Neutrophil (primary cell): ENCODE results near the gene RAB8B.

ENCODE experiments used
- H3K27ac ChIP-seq: fragments of 200-600 bp; sonication (generic); 2 replicates; pipeline ENCODE4 v1.5.1; 2016; ENCODE audit warnings: mild to moderate bottlenecking, moderate library complexity
- H3K27me3 ChIP-seq: fragments of 200-600 bp; sonication (generic); 2 replicates; pipeline ENCODE4 v1.6.0; 2016; ENCODE audit warnings: mild to moderate bottlenecking
- H3K36me3 ChIP-seq: fragments of 200-600 bp; sonication (generic); 2 replicates; pipeline ENCODE4 v1.5.1; 2017
- H3K4me1 ChIP-seq, 2 experiments: fragments of 200-600 bp in 1 of 2; sonication (generic) in 1 of 2; 1 replicate in 1 of 2; 2 replicates in 1 of 2; pipeline versions ENCODE4 v1.5.1 to v1.6.1; 2013 to 2016; ENCODE audit warnings: low read depth in 1 of 2, low read length in 1 of 2, mild to moderate bottlenecking in 1 of 2, moderate library complexity in 1 of 2; ENCODE audit not compliant: control insufficient read depth in 1 of 2, insufficient read depth in 1 of 2
- H3K4me3 ChIP-seq, 2 experiments: fragments of 200-600 bp in 1 of 2; sonication (generic) in 1 of 2; 1 replicate in 1 of 2; 2 replicates in 1 of 2; pipeline ENCODE4 v1.5.1; 2013 to 2016; ENCODE audit warnings: low read depth in 1 of 2, low read length in 1 of 2, mild to moderate bottlenecking in 1 of 2, moderate library complexity in 1 of 2
- H3K9me3 ChIP-seq: fragments of 200-600 bp; sonication (generic); 2 replicates; pipeline ENCODE4 v1.5.1; 2016
- TF ChIP-seq, protein P1 (sequence below): fragments of 200-600 bp; sonication (generic); IDR thresholded peaks from 2 replicates; pipeline ENCODE4 v1.5.1; 2016; ENCODE audit warnings: antibody characterized with exemption

Gene RAB8B

DNA sequence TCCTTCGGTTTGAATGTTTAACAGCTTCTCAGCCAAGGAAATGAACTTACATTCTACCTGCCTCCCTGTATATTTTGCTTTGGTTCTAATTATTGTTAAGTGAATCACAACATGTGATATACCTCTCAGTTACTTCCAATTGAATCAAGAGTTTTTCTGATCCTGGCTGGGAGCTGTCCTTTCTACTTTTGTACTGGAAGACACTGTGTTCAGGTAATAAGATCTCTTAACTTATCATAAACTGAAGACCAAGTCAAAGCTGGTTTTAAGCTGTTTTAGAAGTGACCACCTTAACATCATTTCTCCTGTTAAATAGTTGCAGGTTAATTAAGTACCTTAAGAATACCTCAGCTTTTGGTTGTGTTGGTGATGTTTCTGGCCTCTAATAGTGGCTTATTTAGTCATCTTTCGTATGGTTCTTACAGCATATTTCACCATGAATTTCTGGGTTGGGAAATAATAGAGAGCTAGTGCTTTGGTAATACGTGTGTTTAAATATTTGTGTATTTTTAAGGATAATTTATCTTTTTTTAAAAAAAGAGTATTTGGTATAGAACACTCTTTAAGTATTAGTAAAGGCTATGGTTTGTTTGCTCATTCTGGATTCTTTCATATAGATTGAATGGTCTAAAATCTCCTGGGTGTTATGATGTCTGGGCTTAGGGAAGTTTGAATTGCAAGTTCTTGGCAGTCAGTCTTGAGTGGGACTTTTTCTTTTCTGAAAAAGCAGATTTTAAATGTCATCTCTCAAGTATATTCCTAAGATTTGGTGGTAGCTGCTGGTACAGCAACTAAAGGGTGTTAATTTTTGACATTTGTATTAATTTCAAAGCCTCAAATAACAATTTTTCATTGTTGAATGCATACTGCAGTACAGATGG is 1.6 kb downstream of the RAB8B start:
- no peaks in the 10 kb centered on the region for H3K36me3 ChIP-seq
- peak overlapping the region; percentile 95 for H3K27ac ChIP-seq
- peaks cover 66 to 69% of the 10 kb centered on the region in 2 experiments for H3K4me1 ChIP-seq
- no peaks in the 10 kb centered on the region for H3K9me3 ChIP-seq
- TF ChIP-seq, protein P1, sequence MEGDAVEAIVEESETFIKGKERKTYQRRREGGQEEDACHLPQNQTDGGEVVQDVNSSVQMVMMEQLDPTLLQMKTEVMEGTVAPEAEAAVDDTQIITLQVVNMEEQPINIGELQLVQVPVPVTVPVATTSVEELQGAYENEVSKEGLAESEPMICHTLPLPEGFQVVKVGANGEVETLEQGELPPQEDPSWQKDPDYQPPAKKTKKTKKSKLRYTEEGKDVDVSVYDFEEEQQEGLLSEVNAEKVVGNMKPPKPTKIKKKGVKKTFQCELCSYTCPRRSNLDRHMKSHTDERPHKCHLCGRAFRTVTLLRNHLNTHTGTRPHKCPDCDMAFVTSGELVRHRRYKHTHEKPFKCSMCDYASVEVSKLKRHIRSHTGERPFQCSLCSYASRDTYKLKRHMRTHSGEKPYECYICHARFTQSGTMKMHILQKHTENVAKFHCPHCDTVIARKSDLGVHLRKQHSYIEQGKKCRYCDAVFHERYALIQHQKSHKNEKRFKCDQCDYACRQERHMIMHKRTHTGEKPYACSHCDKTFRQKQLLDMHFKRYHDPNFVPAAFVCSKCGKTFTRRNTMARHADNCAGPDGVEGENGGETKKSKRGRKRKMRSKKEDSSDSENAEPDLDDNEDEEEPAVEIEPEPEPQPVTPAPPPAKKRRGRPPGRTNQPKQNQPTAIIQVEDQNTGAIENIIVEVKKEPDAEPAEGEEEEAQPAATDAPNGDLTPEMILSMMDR = no peak
- peak overlapping the region; percentile 91 to 94 for H3K4me3 ChIP-seq
- H3K27me3 ChIP-seq = peaks cover 13% of the 10 kb centered on the region

DNA sequence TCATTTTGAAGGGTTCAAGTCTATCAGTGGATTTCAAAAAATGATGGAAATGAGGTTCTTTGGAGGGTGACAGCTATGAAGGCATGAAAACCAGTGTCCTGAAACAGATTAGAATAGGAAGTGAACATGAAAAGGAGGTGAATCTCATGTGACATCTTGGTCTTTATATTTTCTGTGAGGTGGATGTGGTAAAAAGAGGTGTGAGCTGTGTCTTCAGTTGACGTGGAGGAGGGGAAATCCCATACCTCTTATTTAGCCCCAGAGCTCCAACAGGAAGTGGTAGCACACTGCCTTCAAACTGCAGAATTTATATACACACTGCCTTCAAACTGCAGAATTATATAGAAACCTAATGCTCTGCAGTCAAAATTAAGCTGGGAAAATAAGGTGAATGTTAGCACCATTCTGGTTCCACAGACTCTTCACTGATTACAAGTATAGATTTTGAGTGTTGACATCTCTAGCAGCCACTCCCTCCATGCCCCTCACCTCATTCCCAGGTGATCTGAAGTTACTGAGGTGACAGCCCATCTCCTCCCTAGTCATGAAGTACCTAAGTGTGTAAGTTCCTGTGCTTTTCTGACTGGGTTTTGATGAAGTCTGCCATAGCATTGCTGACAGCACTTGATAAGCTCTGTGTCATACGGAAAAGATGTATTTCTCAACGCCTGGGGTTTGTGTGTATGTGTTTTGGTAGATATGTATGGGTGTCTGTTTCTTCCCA is 2.7 kb downstream of the RAB8B start:
- no peaks in the 10 kb centered on the region for H3K36me3 ChIP-seq

DNA sequence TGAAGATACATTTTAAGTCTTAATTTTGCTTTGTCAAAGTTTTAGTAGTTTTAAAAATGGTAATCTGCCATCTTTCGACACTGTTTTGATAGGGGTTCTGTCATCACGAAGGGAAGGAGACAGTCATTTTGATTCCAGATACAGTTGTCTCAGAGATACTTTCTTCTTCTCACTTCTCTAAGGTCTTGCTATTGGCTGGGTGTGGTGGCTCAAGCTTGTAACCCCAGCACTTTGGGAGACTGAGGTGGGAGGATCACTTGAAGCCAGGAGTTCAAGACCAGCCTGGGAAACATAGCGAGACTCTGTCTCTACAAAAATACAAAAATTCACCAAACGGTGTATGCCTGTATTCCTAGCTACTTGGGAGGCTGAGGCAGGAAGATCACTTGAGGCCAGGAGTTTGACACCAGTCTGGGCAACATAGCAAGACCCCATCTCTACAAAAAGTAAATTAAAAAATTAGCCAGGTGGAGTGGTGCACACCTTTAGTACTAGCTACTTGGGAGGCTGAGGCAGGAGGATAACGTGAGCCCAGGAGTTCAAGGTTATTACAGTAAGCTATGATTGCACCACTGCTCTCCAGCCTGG is 3.3 kb downstream of the RAB8B start:
- no peaks in the 10 kb centered on the region for H3K9me3 ChIP-seq
- H3K36me3 ChIP-seq = peaks cover 4% of the 10 kb centered on the region
- TF ChIP-seq, protein P1 = no peak
- peak overlapping the region; percentile 95 for H3K27ac ChIP-seq
- peak overlapping the region; percentile 91 to 94 for H3K4me3 ChIP-seq
- peaks cover 10% of the 10 kb centered on the region for H3K27me3 ChIP-seq
- H3K4me1 ChIP-seq = peaks cover 82 to 86% of the 10 kb centered on the region in 2 experiments

More for the DNA sequence above, 2.7 kb downstream of the RAB8B start:
- Histone ChIP-seq H3K4me3 (peak overlapping the region; percentile 91 to 94), H3K27ac (peak overlapping the region; percentile 95), H3K4me1 (peaks cover 76 to 80% of the 10 kb centered on the region in 2 experiments), H3K9me3 (no peaks in the 10 kb centered on the region), H3K27me3 (peaks cover 13% of the 10 kb centered on the region)
- TF ChIP-seq, protein P1 = no peak

DNA sequence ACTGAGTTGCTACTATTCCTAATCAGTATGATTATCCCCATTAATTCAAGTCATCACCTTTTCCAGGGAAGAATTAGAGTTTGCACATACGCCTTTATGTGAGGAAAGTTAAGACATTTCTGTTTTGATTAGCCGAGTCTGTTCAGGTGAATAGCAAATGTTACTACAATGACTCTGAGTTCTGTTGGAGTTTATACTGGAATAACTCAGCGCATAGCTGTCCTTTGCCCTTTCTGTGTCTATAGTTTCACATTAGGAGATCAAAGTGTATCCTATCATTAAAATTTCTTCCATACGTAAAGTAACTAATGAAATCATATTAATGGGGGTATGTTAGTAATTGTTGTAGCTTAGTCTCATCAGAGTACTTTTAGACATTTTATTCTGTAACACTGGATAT is 4.9 kb downstream of the RAB8B start:
- H3K9me3 ChIP-seq = no peaks in the 10 kb centered on the region
- peak overlapping the region; percentile 91 to 94 for H3K4me3 ChIP-seq
- TF ChIP-seq, protein P1 = no peak
- H3K4me1 ChIP-seq = peaks cover 89 to 93% of the 10 kb centered on the region in 2 experiments
- H3K36me3 ChIP-seq = peaks cover 4% of the 10 kb centered on the region
- H3K27me3 ChIP-seq = no peaks in the 10 kb centered on the region
- peak overlapping the region; percentile 95 for H3K27ac ChIP-seq

DNA sequence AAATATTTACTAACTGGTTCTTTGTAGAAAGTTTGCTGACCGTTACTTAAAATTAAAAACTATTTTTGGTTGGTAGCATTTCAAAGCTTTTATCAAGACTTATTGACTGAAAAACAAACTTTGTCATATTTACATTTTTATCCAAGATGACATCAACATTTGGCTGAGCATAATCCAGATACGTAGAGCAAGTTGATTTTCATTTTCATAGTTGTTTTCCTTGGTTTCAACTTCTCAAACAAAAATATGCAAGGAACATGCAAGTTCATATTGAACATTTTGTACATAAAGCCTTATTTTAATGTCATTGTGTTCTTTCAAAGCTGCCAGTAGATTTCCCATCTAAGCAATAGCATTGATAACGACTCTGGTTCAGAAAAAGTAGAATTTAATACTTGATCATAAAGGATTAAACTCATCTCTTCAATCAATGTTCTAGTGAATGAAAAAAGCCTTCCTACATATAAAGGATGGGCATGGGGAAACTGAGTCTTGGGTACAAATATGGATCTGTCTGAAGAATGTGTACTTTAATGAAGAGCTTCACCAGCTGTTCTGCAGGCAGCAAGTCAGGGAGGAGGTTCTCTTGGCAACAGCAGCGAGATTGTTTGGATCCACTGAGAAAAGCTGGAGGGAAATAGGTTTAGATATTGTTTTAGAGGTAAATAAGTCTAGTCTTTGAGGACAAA is 5.6 kb downstream of the RAB8B start:
- H3K27ac ChIP-seq = peak overlapping the region; percentile 95
- H3K36me3 ChIP-seq = peaks cover 4% of the 10 kb centered on the region
- no peaks in the 10 kb centered on the region for H3K27me3 ChIP-seq
- no peaks in the 10 kb centered on the region for H3K9me3 ChIP-seq
- H3K4me1 ChIP-seq = peaks cover 95 to 97% of the 10 kb centered on the region in 2 experiments
- TF ChIP-seq, protein P1 = no peak
- peak overlapping the region; percentile 28 to 91 for H3K4me3 ChIP-seq
